ENCODE results near the gene GNAS-AS1. TPM values are rescaled to one million over a fixed set of nuclear protein-coding genes. Genes with fewer than 3 reads are reported as not detected.

Gene GNAS-AS1
- not detected in 5 replicates for total RNA-seq (2022; extraction: Qiagen RNA extraction)

DNA sequence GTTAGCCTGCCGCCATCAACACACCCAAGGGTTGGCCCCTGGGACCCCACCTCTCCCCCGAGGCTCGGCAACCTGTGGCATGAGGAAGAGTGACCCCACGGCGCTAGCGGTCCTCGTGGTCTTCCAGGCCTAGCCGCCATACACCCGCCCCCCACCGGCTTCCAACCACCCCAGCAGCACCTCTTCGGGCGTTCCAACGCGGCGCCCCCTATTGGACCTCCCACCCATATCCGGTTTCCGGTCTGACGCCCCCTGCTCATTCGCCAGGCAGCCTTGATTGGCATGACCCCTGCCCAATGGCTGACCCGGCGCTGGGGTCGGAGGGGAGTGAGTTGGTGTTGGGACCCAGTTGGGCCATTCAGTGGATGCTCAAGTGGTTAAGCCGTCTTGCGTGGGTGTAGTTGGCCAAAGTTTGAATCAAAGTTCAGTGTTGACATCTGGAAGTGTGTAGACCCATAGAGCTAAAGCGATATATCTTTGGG, at the start of gene GNAS-AS1:
Gene GNAS-AS1, minus strand, starts transcription at position 210 of the 482 bp plus-strand sequence.

GRCh38 chr20:58852543-58853271, 2.0 kb upstream of the GNAS-AS1 start, which contains the start of gene GNAS:
GNAS (plus strand) TSS chr20:58852716.

Other genes with a start within 250 kb of the GNAS-AS1 start
- 29.0 to 33.9 TPM (median 30.2 TPM) in 5 replicates for gene STX16, start 199.6 kb downstream of the GNAS-AS1 start, total RNA-seq (2022; extraction: Qiagen RNA extraction)
- gene NPEPL1, start 158.1 kb downstream of the GNAS-AS1 start, total RNA-seq (2022; extraction: Qiagen RNA extraction), result 29.8 to 35.9 TPM (median 34.4 TPM) in 5 replicates
- 686 to 769 TPM (median 723 TPM) in 5 replicates for gene GNAS, start 1.8 kb upstream of the GNAS-AS1 start, total RNA-seq (2022; extraction: Qiagen RNA extraction)
- gene NELFCD, start 130.4 kb upstream of the GNAS-AS1 start, total RNA-seq (2022; extraction: Qiagen RNA extraction), result 43.2 to 46.0 TPM (median 44.6 TPM) in 5 replicates
- gene CTSZ, start 156.4 kb upstream of the GNAS-AS1 start, total RNA-seq (2022; extraction: Qiagen RNA extraction), result 155 to 197 TPM (median 192 TPM) in 5 replicates
- gene TUBB1, start 168.5 kb upstream of the GNAS-AS1 start, total RNA-seq (2022; extraction: Qiagen RNA extraction), result 0.02 to 0.03 TPM (median 0.03 TPM) in 4 of 5 replicates, not detected in the other
- 90.2 to 115 TPM (median 95.0 TPM) in 5 replicates for gene ATP5F1E, start 181.4 kb upstream of the GNAS-AS1 start, total RNA-seq (2022; extraction: Qiagen RNA extraction)
- gene PRELID3B, start 191.9 kb upstream of the GNAS-AS1 start, total RNA-seq (2022; extraction: Qiagen RNA extraction), result 53.2 to 66.6 TPM (median 56.9 TPM) in 5 replicates

Measured in A549 treated with AZD2906 at 1 μM for 4 hours (cell line).